Neural progenitor cell (in vitro differentiated cells): ENCODE data around the gene METRNL.

Source experiments
- CTCF ChIP-seq: fragments of 200-600 bp; sonication (generic); IDR thresholded peaks from 2 replicates; pipeline ENCODE4 v1.5.1; 2017; ENCODE audit warnings: antibody characterized with exemption, mild to moderate bottlenecking
- EZH2 ChIP-seq: fragments of 200-600 bp; sonication (generic); IDR thresholded peaks from 2 replicates; pipeline ENCODE4 v1.6.1; 2017; ENCODE audit warnings: antibody characterized with exemption, mild to moderate bottlenecking, moderate library complexity
- EZH2phosphoT487 ChIP-seq: fragments of 200-600 bp; sonication (generic); IDR thresholded peaks from 2 replicates; pipeline ENCODE4 v1.6.1; 2017; ENCODE audit warnings: antibody characterized with exemption

- no peak for TF ChIP-seq EZH2
- no peak for TF ChIP-seq CTCF
- no peak for TF ChIP-seq EZH2phosphoT487
Observed at GRCh38 chr17:83143817-83144231, 64.4 kb downstream of the METRNL start.
